ENCODE data around the gene SVIL. TPM values are rescaled to one million over a fixed set of nuclear protein-coding genes. Genes with fewer than 3 reads are reported as not detected.

SVIL gene
- total and polyA plus RNA-seq, 2 experiments from 2014 or later, result 252 to 412 TPM

- Histone ChIP-seq H3K27ac (peak overlapping the region; percentile 62), H3K27me3 (no peaks in the 10 kb centered on the region), H3K9me3 (ENCODE audit: low read depth) (no peaks in the 10 kb centered on the region), H3K36me3 (no peaks in the 10 kb centered on the region), H3K4me3 (no peak overlapping the region), H3K4me1 (ENCODE audit: low read depth) (peaks cover 34% of the 10 kb centered on the region)
- TF ChIP-seq CTCF (IDR thresholded peaks at IDR 0.05; ENCODE audit: low read depth, low read length), result no peak
- peak in 1 of 2 donors; percentile 45 for DNase-seq (ENCODE audit: low read depth in 1 of 2, low spot score in 1 of 2)
These were observed 8.2 kb upstream of the SVIL start for GRCh38 chr10:29642990-29643389.

- H3K27me3 ChIP-seq, result no peaks in the 10 kb centered on the region
- no peak overlapping the region for H3K4me3 ChIP-seq
- no peaks in the 10 kb centered on the region for H3K36me3 ChIP-seq
- DNase-seq (ENCODE audit: low read depth in 1 of 2, low spot score in 1 of 2), result no peak
- H3K9me3 ChIP-seq (ENCODE audit: low read depth), result no peaks in the 10 kb centered on the region
- TF ChIP-seq CTCF (IDR thresholded peaks at IDR 0.05; ENCODE audit: low read depth, low read length), result no peak
- H3K27ac ChIP-seq, result no peak overlapping the region
- H3K4me1 ChIP-seq (ENCODE audit: low read depth), result peaks cover 14% of the 10 kb centered on the region
These were observed 2.8 kb upstream of the SVIL start for GRCh38 chr10:29637537-29637936.

GRCh38 chr10:29636178-29636577 lies 1.4 kb upstream of the SVIL start:
- no peaks in the 10 kb centered on the region for H3K36me3 ChIP-seq
- H3K9me3 ChIP-seq (ENCODE audit: low read depth), result no peaks in the 10 kb centered on the region
- no peak for TF ChIP-seq CTCF (IDR thresholded peaks at IDR 0.05; ENCODE audit: low read depth, low read length)
- H3K27ac ChIP-seq, result peak overlapping the region; percentile 99
- H3K4me1 ChIP-seq (ENCODE audit: low read depth), result peaks cover 19% of the 10 kb centered on the region
- no peaks in the 10 kb centered on the region for H3K27me3 ChIP-seq
- DNase-seq (ENCODE audit: low read depth in 1 of 2, low spot score in 1 of 2), result peak in 1 of 2 donors; percentile 83
- peak overlapping the region; percentile 95 for H3K4me3 ChIP-seq

DNA sequence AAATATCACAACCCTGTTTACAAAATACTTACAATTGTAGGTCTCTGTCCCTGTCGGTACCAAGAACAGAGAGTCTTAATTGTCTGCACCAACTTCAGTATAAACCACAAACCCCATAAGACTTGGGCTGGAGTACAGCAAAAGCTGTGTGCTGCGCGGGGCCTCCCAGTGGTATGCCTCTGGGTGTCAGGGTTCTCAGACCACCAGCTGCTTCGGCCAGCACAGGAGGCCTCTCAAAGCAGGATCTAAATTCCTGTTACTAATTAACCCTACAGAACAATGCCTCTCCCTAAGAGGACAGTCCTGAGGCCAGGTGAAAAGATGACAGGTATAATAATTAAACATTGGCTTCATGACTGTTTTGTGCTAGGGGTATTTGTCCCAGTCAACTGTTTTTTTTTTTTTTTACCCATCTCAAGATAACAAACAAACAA lies 957 bp upstream of the SVIL start:
- peak overlapping the region; percentile 95 for H3K4me3 ChIP-seq

GRCh38 chr10:29634105-29634504 lies 666 bp downstream of the SVIL start:
- H3K4me1 ChIP-seq (ENCODE audit: low read depth), result peaks cover 38% of the 10 kb centered on the region
- peak overlapping the region; percentile 95 for H3K4me3 ChIP-seq
- peak overlapping the region; percentile 99 for H3K27ac ChIP-seq
- no peaks in the 10 kb centered on the region for H3K36me3 ChIP-seq
- DNase-seq (ENCODE audit: low read depth in 1 of 2, low spot score in 1 of 2), result no peak
- no peaks in the 10 kb centered on the region for H3K27me3 ChIP-seq
- no peaks in the 10 kb centered on the region for H3K9me3 ChIP-seq (ENCODE audit: low read depth)
- TF ChIP-seq CTCF (IDR thresholded peaks at IDR 0.05; ENCODE audit: low read depth, low read length), result no peak

More for the DNA sequence above, 957 bp upstream of the SVIL start:
- peak; percentile 3 for TF ChIP-seq CTCF (IDR thresholded peaks at IDR 0.05; ENCODE audit: low read depth, low read length)
- peaks cover 24% of the 10 kb centered on the region for H3K4me1 ChIP-seq (ENCODE audit: low read depth)
- H3K27ac ChIP-seq, result peak overlapping the region; percentile 99
- H3K27me3 ChIP-seq, result no peaks in the 10 kb centered on the region
- H3K9me3 ChIP-seq (ENCODE audit: low read depth), result no peaks in the 10 kb centered on the region
- H3K36me3 ChIP-seq, result no peaks in the 10 kb centered on the region
- DNase-seq (ENCODE audit: low read depth in 1 of 2, low spot score in 1 of 2), result peak; percentile 71 to 87

GRCh38 chr10:29631049-29631339 lies 3.8 kb downstream of the SVIL start:
- peak overlapping the region; percentile 12 for H3K4me3 ChIP-seq
- no peak for DNase-seq (ENCODE audit: low read depth in 1 of 2, low spot score in 1 of 2)

More at GRCh38 chr10:29631049-29631339, 3.8 kb downstream of the SVIL start:
- peaks cover 50% of the 10 kb centered on the region for H3K4me1 ChIP-seq (ENCODE audit: low read depth)
- H3K27me3 ChIP-seq, result no peaks in the 10 kb centered on the region
- no peaks in the 10 kb centered on the region for H3K9me3 ChIP-seq (ENCODE audit: low read depth)
- TF ChIP-seq CTCF (IDR thresholded peaks at IDR 0.05; ENCODE audit: low read depth, low read length), result no peak
- H3K27ac ChIP-seq, result peak overlapping the region; percentile 55
- H3K36me3 ChIP-seq, result peaks cover 7% of the 10 kb centered on the region
